Natural killer cell treated with Interleukin-12 subunit alpha and Interleukin-12 subunit beta and Interleukin-15 and Interleukin-18, amount 100 ng/mL, for 72 hours (primary cell): Measurements from ENCODE around the gene S1PR1. TPM values are rescaled to one million over a fixed set of nuclear protein-coding genes. Genes with fewer than 3 reads are reported as not detected.

Experiments used
- ATAC-seq, 2 donors: fragments of 150-1000 bp; cut with Tn5 transposase in 1 of 2; sonication (Bioruptor Pico), chemical (Tn5 transposase) in 1 of 2; 2 replicates each; pipeline ENCODE4 v1.10.0; 2021
- DNase-seq: peaks from one replicate; pipeline ENCODE4 v3.0.0; 2022; ENCODE audit warnings: low spot score
- H3K27ac Mint-ChIP-seq, 2 donors: 1 replicate in 1 of 2; 2 replicates in 1 of 2; pipeline ENCODE4 v1.8.0; 2022; ENCODE audit warnings: mixed read lengths in 2 of 2, mild to moderate bottlenecking in 1 of 2, moderate library complexity in 1 of 2
- H3K27me3 Mint-ChIP-seq, 2 donors: 1 replicate in 1 of 2; 2 replicates in 1 of 2; pipeline ENCODE4 v1.8.0; 2022; ENCODE audit warnings: mixed read lengths in 2 of 2
- H3K36me3 Mint-ChIP-seq: one replicate; pipeline ENCODE4 v1.8.0; 2022; ENCODE audit warnings: mixed read lengths
- H3K4me1 Mint-ChIP-seq, 2 donors: 1 replicate in 1 of 2; 2 replicates in 1 of 2; pipeline ENCODE4 v1.8.0; 2022; ENCODE audit warnings: low read depth in 2 of 2, mixed read lengths in 2 of 2, mild to moderate bottlenecking in 1 of 2
- H3K4me3 Mint-ChIP-seq: one replicate; pipeline ENCODE4 v1.8.0; 2022; ENCODE audit warnings: mixed read lengths
- H3K9me3 Mint-ChIP-seq: 2 replicates; pipeline ENCODE4 v1.8.0; 2022; ENCODE audit warnings: mixed read lengths
- total RNA-seq, 2 donors: library from RNA; stranded (reverse); gene quantifications; one replicate each; pipeline ENCODE4 v1.2.3, GENCODE V29; 2022

Gene S1PR1
- total RNA-seq, 2 donors from 2014 or later: 11.8 to 49.3 TPM

GRCh38 chr1:101244842-101245241 lies 8.0 kb downstream of the S1PR1 start:
- peaks cover 45 to 55% of the 10 kb centered on the region in 2 donors for H3K4me1 Mint-ChIP-seq
- no peak for ATAC-seq
- H3K36me3 Mint-ChIP-seq: peaks cover 13% of the 10 kb centered on the region
- H3K4me3 Mint-ChIP-seq: no peak overlapping the region
- H3K9me3 Mint-ChIP-seq: no peaks in the 10 kb centered on the region
- DNase-seq: no peak
- H3K27me3 Mint-ChIP-seq: no peaks in the 10 kb centered on the region
- H3K27ac Mint-ChIP-seq: peak overlapping the region; percentile 73 to 94

- no peaks in the 10 kb centered on the region for H3K9me3 Mint-ChIP-seq
- H3K4me3 Mint-ChIP-seq: no peak overlapping the region
- no peak for ATAC-seq
- no peak for DNase-seq
- peak overlapping the region in 1 of 2 donors; percentile 65 for H3K27ac Mint-ChIP-seq
- peaks cover 13% of the 10 kb centered on the region for H3K36me3 Mint-ChIP-seq
- H3K4me1 Mint-ChIP-seq: peaks cover 41 to 50% of the 10 kb centered on the region in 2 donors
- no peaks in the 10 kb centered on the region for H3K27me3 Mint-ChIP-seq
Measured at GRCh38 chr1:101245246-101245927, 8.6 kb downstream of the S1PR1 start.

- no peak overlapping the region for H3K4me3 Mint-ChIP-seq
- no peak for DNase-seq
- no peaks in the 10 kb centered on the region for H3K9me3 Mint-ChIP-seq
- no peaks in the 10 kb centered on the region for H3K27me3 Mint-ChIP-seq
- H3K4me1 Mint-ChIP-seq: peaks cover 32 to 40% of the 10 kb centered on the region in 2 donors
- peak overlapping the region; percentile 0 to 34 for H3K27ac Mint-ChIP-seq
- peaks cover 7% of the 10 kb centered on the region for H3K36me3 Mint-ChIP-seq
- ATAC-seq: peak in 1 of 2 donors; percentile 4
Measured at GRCh38 chr1:101247404-101248287, 10.8 kb downstream of the S1PR1 start.

- Mint-ChIP-seq H3K27ac (no peak overlapping the region), H3K27me3 (no peaks in the 10 kb centered on the region), H3K9me3 (no peaks in the 10 kb centered on the region), H3K4me1 (peaks cover 28 to 33% of the 10 kb centered on the region in 2 donors), H3K4me3 (no peak overlapping the region), H3K36me3 (no peaks in the 10 kb centered on the region)
- no peak for DNase-seq
- ATAC-seq: no peak
Measured at GRCh38 chr1:101250222-101250621, 13.4 kb downstream of the S1PR1 start.

GRCh38 chr1:101250656-101251272 lies 13.9 kb downstream of the S1PR1 start:
- Mint-ChIP-seq H3K36me3 (no peaks in the 10 kb centered on the region), H3K27me3 (no peaks in the 10 kb centered on the region), H3K9me3 (no peaks in the 10 kb centered on the region), H3K27ac (no peak overlapping the region), H3K4me1 (peaks cover 22 to 28% of the 10 kb centered on the region in 2 donors), H3K4me3 (no peak overlapping the region)
- DNase-seq: no peak
- no peak for ATAC-seq

- H3K9me3 Mint-ChIP-seq: no peaks in the 10 kb centered on the region
- H3K4me1 Mint-ChIP-seq: peaks cover 20 to 25% of the 10 kb centered on the region in 2 donors
- H3K4me3 Mint-ChIP-seq: no peak overlapping the region
- DNase-seq: no peak
- no peaks in the 10 kb centered on the region for H3K27me3 Mint-ChIP-seq
- no peak overlapping the region for H3K27ac Mint-ChIP-seq
- no peaks in the 10 kb centered on the region for H3K36me3 Mint-ChIP-seq
- no peak for ATAC-seq
Measured at GRCh38 chr1:101251504-101251903, 14.7 kb downstream of the S1PR1 start.

- Mint-ChIP-seq H3K4me1 (peaks cover 33 to 37% of the 10 kb centered on the region in 2 donors), H3K36me3 (no peaks in the 10 kb centered on the region), H3K4me3 (no peak overlapping the region), H3K27ac (peak overlapping the region in 1 of 2 donors; percentile 47), H3K9me3 (peaks cover 2% of the 10 kb centered on the region), H3K27me3 (no peaks in the 10 kb centered on the region)
- no peak for DNase-seq
- no peak for ATAC-seq
Measured at GRCh38 chr1:101253976-101254674, 17.3 kb downstream of the S1PR1 start.

- H3K27me3 Mint-ChIP-seq: no peaks in the 10 kb centered on the region
- peak; percentile 73 to 84 for ATAC-seq
- H3K27ac Mint-ChIP-seq: peak overlapping the region; percentile 69 to 85
- H3K9me3 Mint-ChIP-seq: peaks cover 3% of the 10 kb centered on the region
- H3K4me1 Mint-ChIP-seq: peaks cover 54 to 62% of the 10 kb centered on the region in 2 donors
- no peak for DNase-seq
- H3K36me3 Mint-ChIP-seq: no peaks in the 10 kb centered on the region
- peak overlapping the region; percentile 74 for H3K4me3 Mint-ChIP-seq
Measured at GRCh38 chr1:101257500-101258325, 20.9 kb downstream of the S1PR1 start.

- no peak for DNase-seq
- H3K27ac Mint-ChIP-seq: peak overlapping the region; percentile 69 to 85
- peaks cover 3% of the 10 kb centered on the region for H3K9me3 Mint-ChIP-seq
- peaks cover 55 to 66% of the 10 kb centered on the region in 2 donors for H3K4me1 Mint-ChIP-seq
- H3K4me3 Mint-ChIP-seq: peak overlapping the region; percentile 42
- ATAC-seq: peak; percentile 68 to 76
- no peaks in the 10 kb centered on the region for H3K36me3 Mint-ChIP-seq
- H3K27me3 Mint-ChIP-seq: no peaks in the 10 kb centered on the region
Measured at GRCh38 chr1:101259744-101260148, 22.9 kb downstream of the S1PR1 start.

- Mint-ChIP-seq H3K27ac (peak overlapping the region; percentile 69 to 85), H3K9me3 (peaks cover 3% of the 10 kb centered on the region), H3K4me1 (peaks cover 65 to 76% of the 10 kb centered on the region in 2 donors), H3K4me3 (peak overlapping the region; percentile 42), H3K36me3 (no peaks in the 10 kb centered on the region), H3K27me3 (no peaks in the 10 kb centered on the region)
- no peak for ATAC-seq
- no peak for DNase-seq
Measured at GRCh38 chr1:101260556-101261350, 23.9 kb downstream of the S1PR1 start.

- peak overlapping the region; percentile 16 to 34 for H3K27ac Mint-ChIP-seq
- no peaks in the 10 kb centered on the region for H3K36me3 Mint-ChIP-seq
- H3K4me3 Mint-ChIP-seq: no peak overlapping the region
- peaks cover 3% of the 10 kb centered on the region for H3K9me3 Mint-ChIP-seq
- H3K27me3 Mint-ChIP-seq: no peaks in the 10 kb centered on the region
- H3K4me1 Mint-ChIP-seq: peaks cover 66 to 74% of the 10 kb centered on the region in 2 donors
- ATAC-seq (no peak), DNase-seq (no peak)
Measured at GRCh38 chr1:101261623-101262022, 24.8 kb downstream of the S1PR1 start.

- Mint-ChIP-seq H3K9me3 (peaks cover 3% of the 10 kb centered on the region), H3K27me3 (no peaks in the 10 kb centered on the region), H3K4me1 (peaks cover 67 to 72% of the 10 kb centered on the region in 2 donors), H3K27ac (peak overlapping the region; percentile 76 to 80), H3K4me3 (peak overlapping the region; percentile 77), H3K36me3 (no peaks in the 10 kb centered on the region)
- DNase-seq (no peak), ATAC-seq (no peak)
Measured at GRCh38 chr1:101262060-101262459, 25.2 kb downstream of the S1PR1 start.
